Endothelial cell (in vitro differentiated cells): ENCODE results near the gene PPIL6. TPM values are rescaled to one million over a fixed set of nuclear protein-coding genes. Genes with fewer than 3 reads are reported as not detected.

Experiments
- DNase-seq: peaks from one replicate; pipeline ENCODE4 v3.0.0; 2021; ENCODE audit warnings: low spot score
- H3K27ac Mint-ChIP-seq: one replicate; pipeline ENCODE4 v1.8.0; 2021; ENCODE audit warnings: mixed read lengths, inconsistent platforms; ENCODE audit not compliant: unreplicated experiment
- H3K27me3 Mint-ChIP-seq: one replicate; pipeline ENCODE4 v1.8.0; 2021; ENCODE audit warnings: mild to moderate bottlenecking, moderate library complexity, mixed read lengths, inconsistent platforms; ENCODE audit not compliant: unreplicated experiment
- H3K36me3 Mint-ChIP-seq: one replicate; pipeline ENCODE4 v1.8.0; 2021; ENCODE audit warnings: mild to moderate bottlenecking, low read depth, mixed read lengths, inconsistent platforms; ENCODE audit not compliant: unreplicated experiment
- H3K4me1 Mint-ChIP-seq: one replicate; pipeline ENCODE4 v1.8.0; 2021; ENCODE audit warnings: mild to moderate bottlenecking, mixed read lengths, inconsistent platforms; ENCODE audit not compliant: unreplicated experiment
- H3K4me3 Mint-ChIP-seq: one replicate; pipeline ENCODE4 v1.8.0; 2021; ENCODE audit warnings: mild to moderate bottlenecking, mixed read lengths, inconsistent platforms; ENCODE audit not compliant: unreplicated experiment
- H3K9me3 Mint-ChIP-seq: one replicate; pipeline ENCODE4 v1.8.0; 2021; ENCODE audit warnings: mixed read lengths, inconsistent platforms; ENCODE audit not compliant: unreplicated experiment
- CTCF ChIP-seq: fragments of 200-600 bp; sonication (generic); IDR thresholded peaks from one replicate; pipeline ENCODE4 v1.5.0; 2021; ENCODE audit warnings: antibody characterized with exemption; ENCODE audit not compliant: unreplicated experiment
- total RNA-seq: library from RNA; stranded (reverse); fragmentation: NEBNext Ultra II Directional; extraction: Animal tissue kit (Norgen Biotek cat#: 25700); gene quantifications from one replicate; pipeline ENCODE4 v1.2.1, GENCODE V29; 2021; ENCODE audit not compliant: unreplicated experiment

PPIL6 gene
- total RNA-seq, 1 donor from 2014 or later = 0.95 TPM

- Mint-ChIP-seq H3K4me1 (peaks cover 12% of the 10 kb centered on the region), H3K9me3 (no peaks in the 10 kb centered on the region), H3K36me3 (peaks cover 21% of the 10 kb centered on the region), H3K27me3 (no peaks in the 10 kb centered on the region), H3K27ac (no peak overlapping the region), H3K4me3 (no peak overlapping the region)
- DNase-seq = no peak
- TF ChIP-seq CTCF = no peak
Observed at GRCh38 chr6:109351231-109352130, 88.9 kb downstream of the PPIL6 start.

GRCh38 chr6:109349419-109349987 lies 90.9 kb downstream of the PPIL6 start:
- H3K27me3 Mint-ChIP-seq = no peaks in the 10 kb centered on the region
- no peak overlapping the region for H3K4me3 Mint-ChIP-seq
- H3K36me3 Mint-ChIP-seq = peaks cover 16% of the 10 kb centered on the region
- TF ChIP-seq CTCF = no peak
- DNase-seq = no peak
- no peak overlapping the region for H3K27ac Mint-ChIP-seq
- H3K4me1 Mint-ChIP-seq = peaks cover 12% of the 10 kb centered on the region
- H3K9me3 Mint-ChIP-seq = no peaks in the 10 kb centered on the region

- no peak for TF ChIP-seq CTCF
- Mint-ChIP-seq H3K36me3 (peaks cover 14% of the 10 kb centered on the region), H3K4me1 (peaks cover 12% of the 10 kb centered on the region), H3K9me3 (no peaks in the 10 kb centered on the region), H3K27ac (no peak overlapping the region), H3K4me3 (no peak overlapping the region), H3K27me3 (no peaks in the 10 kb centered on the region)
- DNase-seq = no peak
Observed at GRCh38 chr6:109348226-109348625, 92.2 kb downstream of the PPIL6 start.

GRCh38 chr6:109347779-109348178 lies 92.6 kb downstream of the PPIL6 start:
- H3K27ac Mint-ChIP-seq = no peak overlapping the region
- H3K9me3 Mint-ChIP-seq = no peaks in the 10 kb centered on the region
- H3K36me3 Mint-ChIP-seq = peaks cover 9% of the 10 kb centered on the region
- H3K4me3 Mint-ChIP-seq = no peak overlapping the region
- TF ChIP-seq CTCF = no peak
- no peak for DNase-seq
- H3K27me3 Mint-ChIP-seq = no peaks in the 10 kb centered on the region
- peaks cover 12% of the 10 kb centered on the region for H3K4me1 Mint-ChIP-seq

GRCh38 chr6:109345986-109346385 lies 94.4 kb downstream of the PPIL6 start:
- no peaks in the 10 kb centered on the region for H3K36me3 Mint-ChIP-seq
- peaks cover 3% of the 10 kb centered on the region for H3K4me1 Mint-ChIP-seq
- no peak for DNase-seq
- H3K27ac Mint-ChIP-seq = no peak overlapping the region
- peaks cover 3% of the 10 kb centered on the region for H3K27me3 Mint-ChIP-seq
- no peak for TF ChIP-seq CTCF
- H3K4me3 Mint-ChIP-seq = no peak overlapping the region
- no peaks in the 10 kb centered on the region for H3K9me3 Mint-ChIP-seq
